GM21528 (cell line): ENCODE data around the gene BDKRB2.

Experiments
- ATAC-seq: cut with Tn5 transposase; IDR thresholded peaks from one replicate; pipeline ENCODE4 v1.9.1; 2021; ENCODE audit warnings: mild to moderate bottlenecking, moderate library complexity; ENCODE audit not compliant: unreplicated experiment, low FRiP score

Gene BDKRB2

DNA sequence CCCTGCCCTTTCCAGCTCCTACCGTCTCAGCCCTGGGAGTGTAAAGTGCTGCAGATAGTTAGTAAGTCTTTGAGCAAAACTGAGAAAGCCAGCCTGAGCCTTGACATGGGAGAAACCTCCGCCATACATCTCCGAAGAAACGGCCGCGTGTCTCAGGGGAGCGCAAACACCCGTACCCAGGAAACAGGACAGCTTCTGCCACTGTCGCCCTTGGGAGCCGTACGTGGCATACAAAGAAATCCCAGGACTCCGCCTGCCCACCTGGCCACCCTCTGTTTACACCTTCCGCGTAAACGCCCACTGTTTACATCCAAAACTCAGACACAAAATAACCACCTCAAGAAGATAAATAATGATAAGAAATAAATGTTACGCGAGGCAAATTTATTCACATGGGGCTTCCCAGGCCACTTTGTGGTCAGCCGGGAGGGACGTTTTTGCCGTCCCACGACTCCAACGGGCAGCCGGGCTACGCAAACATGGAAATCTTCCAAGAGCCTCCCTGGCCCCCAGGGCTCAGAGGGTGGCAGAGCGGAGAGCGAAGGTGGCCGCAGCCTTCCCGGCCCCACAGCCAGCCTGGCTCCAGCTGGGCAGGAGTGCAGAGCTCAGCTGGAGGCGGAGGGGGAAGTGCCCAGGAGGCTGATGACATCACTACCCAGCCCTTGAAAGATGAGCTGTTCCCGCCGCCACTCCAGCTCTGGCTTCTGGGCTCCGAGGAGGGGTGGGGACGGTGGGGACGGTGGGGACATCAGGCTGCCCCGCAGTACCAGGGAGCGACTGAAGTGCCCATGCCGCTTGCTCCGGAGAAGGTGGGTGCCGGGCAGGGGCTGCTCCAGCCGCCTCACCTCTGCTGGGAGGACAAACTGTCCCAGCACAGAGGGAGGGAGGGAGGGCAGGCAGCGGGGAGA, at the start of gene BDKRB2:
BDKRB2 (plus strand) TSS at position 689 of the 908 bp plus-strand sequence. CDS start 32,269 bp downstream, outside the sequence.
- no peak for ATAC-seq

DNA sequence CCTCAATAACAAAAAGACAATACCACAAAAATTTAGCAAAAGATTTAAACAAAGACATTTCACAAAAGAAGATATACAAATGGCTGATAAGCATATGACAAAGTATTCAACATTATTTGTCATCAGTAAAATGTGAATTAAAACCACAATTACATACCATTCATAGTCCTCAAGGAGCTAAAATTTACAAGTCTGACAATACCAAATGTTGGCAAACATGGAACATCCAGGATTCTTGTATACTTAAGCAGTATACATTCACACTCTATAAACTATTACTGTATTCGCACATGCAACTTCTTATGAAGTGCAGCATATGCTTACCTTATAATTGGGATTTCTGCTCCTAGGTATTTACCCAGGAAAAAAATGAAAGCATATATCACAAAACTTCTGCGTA, 49.7 kb upstream of the BDKRB2 start:
- ATAC-seq, result no peak

DNA sequence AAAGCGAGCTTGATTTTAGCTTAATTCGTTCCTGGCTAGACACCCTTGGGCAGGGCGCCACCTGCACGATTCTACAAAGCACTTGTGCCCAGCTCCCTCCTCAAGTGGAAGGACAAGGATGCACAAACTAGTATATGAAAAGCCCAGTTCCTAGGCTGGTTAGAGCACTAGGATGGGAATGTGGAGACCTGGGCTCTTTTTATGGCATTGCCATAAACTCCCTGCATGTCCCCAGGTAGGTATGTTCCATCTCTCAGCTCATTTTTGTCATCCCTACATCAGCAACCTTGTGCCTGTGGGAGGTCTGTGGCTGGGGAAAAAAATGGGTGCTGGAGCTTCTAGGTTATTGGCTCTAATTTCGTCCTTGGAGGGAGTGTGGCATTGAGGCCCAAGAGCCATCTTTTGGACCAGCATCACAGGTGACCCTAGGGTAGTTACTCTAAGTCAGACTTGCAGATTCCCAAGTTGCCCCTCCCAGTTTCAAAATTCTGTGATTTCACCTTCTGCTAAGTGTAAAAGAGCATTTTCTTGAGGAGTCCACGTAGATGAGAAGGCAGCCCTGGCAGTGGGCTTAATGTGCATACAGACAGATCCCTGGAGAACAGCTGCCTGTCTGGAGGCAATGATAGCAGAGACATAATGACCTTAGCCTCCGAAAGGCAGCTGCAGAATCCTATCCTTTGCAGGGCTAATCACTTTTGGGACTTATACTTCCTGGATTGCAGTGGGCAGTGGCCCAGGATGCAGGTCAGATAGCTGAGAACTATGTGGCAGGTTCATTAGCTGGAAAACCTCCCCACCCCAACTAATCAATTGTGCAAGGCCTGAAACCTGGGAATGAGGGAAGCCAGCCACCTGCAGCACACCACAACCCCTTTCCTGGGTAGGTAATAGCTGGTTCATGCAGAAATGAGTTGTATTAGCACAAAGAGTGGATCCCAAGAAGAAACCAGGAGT, 47.6 kb upstream of the BDKRB2 start:
- ATAC-seq, result no peak

DNA sequence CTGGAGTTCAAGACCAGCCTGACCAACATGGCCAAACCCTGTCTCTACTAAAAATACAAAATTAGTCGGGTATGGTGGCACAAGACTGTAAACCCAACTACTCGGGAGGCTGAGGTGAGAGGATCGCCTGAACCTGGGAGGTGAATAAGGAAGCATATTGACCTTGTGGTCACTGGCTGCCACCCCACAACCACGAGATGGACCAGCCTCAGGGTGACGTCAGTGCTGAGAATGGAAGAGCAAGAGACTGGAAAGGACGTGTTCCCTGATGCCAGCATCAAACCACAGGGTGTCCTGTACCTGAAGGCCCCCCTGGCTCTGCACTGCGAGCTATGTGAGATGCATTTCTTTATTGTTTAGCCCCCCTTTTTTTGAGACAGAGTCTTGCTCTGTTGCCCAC, 45.9 kb upstream of the BDKRB2 start:
- no peak for ATAC-seq

DNA sequence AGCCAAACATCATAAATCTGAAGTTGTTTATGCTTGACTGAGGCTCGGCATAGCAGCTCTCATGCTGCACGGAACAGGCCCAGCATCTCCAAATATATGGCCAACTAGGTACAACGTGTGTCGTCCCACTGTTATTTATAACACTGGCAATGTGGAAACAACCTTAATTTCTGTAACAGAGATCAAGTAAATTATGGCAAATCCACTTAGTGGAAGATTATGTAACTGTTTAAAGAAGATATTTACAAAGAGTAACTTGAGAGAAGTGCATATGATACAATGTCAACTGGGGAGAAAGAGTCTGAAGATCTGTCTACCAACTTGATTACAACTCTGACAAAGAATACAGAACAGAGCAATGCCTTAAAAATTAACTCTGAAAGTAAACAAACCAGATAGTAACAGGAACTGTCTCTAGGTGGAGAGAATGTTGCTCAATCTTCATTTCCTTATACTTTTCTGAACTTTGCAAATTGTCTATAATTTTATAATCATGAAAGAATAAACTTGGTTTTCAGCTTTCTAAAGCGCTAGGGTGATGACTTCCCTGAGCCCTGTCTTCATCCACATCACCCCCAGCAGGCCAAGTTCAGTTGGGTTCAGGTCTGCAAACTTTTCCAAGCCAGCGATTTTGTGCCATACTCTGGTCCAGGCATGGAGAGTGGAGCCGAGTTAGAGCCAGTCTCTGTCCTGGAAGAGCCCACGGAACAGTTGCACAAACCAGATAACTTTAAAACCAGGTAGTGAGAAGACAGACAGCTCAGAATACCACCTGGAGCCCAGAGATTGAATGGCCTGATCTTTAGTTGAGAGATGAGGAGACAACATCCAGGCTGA, 44.3 kb upstream of the BDKRB2 start:
- no peak for ATAC-seq

DNA sequence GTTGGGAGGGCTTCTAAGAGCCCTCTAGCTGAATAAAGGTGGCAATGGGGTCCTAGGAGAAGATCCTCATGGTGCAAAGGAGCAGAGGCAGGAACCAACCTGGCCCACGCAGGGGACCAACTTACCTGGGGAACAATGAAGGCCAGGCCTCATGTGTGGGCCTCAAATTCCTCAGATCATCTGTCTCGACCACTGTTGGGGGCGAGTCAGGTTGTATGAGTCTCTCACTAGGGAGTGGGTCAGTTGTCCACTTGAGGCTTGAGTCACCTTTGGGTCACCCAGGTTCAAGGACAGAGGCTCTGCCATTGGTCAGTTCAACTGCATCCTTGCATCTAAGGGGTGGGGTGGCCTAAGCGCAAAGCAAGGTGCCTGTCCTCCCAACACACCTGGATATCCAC, 43.7 kb upstream of the BDKRB2 start:
- ATAC-seq, result no peak

DNA sequence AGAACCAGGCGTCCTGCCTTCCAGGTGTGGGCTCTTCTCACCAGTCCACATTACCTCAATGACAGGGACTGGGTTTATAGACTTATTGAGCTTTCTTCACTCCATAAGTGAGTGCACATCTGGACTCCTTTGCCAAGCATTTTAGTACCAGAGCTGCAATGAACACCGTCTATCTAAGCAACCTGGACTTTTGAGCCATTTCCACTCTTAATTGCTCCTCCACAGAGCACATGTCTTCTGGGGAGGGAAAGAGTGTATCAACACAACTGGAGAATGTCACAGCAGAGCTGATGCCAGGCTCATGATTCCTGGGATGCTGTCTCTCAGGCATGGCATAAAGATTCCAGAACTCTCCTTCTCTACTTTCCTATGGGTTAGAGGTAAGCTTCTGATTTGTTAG, 43.0 kb upstream of the BDKRB2 start:
- no peak for ATAC-seq

DNA sequence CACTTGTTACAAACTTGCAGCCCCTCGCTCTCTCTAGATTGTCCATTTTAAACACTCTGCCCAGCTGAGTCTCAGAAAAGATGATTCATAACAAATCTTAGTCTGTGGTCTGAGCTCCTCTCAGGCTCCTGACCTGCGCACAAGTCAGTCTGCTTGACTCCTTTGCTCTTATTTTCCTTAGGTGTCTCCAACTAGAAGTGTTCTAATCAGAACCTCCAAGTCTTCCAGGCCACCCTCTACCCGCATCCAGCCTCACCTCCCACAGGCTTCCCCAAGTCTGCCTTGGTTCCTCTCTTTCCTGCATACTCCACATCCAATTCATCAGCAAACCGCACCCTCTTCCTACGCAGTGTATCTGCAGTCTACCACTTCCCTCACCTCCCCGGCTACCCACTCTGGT, 42.4 kb upstream of the BDKRB2 start:
- ATAC-seq, result no peak

DNA sequence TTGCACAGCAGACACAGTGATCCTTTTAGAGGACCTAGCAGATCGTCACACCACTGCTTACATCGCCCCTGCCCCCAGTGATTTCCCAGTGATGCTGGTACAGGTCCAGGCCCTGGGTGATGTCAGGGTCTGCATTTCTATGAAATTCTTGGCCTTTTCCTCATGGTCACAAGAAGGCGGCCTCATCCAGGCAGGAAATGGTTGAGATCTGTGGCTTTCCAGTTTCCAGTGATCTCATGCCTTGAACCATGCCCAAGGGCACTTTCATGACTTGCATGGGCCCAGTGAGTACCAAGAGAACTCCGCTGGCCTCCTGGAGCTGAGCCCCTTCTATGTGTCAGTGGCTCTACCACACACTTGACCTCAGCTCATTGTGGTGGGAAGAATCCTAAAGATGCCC, 41.9 kb upstream of the BDKRB2 start:
- ATAC-seq, result no peak

DNA sequence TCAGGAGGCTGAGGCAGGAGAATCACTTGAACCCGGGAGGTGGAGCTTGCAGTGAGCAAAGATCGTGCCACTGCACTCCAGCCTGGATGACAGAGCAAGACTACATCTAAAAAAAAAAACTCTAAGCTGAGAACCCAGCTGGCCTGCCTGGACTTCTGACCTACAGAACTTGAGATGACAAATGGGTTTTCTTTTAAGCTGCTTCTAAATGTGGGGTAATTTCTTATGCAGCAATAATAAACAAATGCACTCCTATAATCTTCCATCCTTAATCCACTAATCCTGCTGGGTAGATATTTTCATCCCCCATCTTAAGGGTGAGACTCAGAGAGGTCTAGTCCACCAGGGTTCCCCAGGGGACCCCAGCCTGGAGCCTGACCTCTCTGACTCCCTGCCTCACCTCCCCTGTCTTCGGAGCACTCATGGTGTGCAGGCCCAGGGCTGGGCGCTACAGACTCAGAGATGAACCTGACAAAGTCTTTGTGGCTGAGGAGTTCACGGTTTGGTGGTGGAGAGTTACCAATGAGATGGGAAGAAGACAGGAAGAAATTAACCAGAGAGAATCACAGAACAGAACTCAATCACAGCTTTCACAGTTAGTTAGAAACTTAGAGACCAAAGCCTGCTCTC, 39.7 kb upstream of the BDKRB2 start:
- no peak for ATAC-seq

DNA sequence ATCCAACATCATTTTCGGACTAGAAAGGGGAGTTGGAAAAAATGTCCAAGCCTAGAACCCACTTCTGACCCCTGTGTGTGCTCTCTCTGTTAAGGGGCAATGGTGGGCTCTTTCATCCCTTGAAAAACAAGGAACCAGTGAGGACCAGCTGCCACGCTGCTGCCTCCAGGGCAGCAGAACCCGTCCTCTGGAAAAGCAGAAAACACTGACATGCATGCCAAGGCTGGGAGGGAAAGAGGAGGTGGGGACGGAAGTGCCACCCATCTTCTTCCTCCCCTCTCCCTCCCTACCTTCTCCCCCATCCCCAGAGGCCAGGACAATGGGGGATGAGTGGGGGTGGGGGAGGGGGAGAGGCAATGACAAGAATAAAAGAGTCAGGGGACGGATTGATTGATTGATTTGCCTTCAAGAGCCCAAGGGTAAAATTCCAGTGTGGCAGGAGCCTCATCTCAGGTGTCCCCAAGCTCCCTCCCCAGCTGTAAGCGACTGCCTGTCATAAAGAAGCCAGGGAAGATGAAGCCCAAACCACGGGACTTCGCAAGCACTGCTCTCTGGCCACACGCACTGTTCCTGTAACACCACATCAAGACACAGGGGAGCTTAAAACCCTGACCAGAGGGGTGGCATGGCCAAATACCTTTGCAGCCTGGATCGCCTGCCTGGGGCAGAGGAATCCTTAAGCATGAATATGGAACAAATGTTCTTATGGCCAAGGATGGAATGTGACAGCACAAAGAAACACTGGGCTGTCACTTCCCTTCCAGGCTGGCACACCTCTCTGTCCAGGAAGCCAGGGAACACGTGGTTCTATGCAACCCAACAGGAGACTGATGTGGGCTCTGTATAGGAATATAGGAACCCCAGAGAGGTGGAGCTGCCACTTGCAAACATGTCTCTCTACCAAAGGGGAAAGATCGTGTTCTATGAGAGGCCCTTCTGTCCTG, 38.9 kb upstream of the BDKRB2 start:
- ATAC-seq, result no peak

DNA sequence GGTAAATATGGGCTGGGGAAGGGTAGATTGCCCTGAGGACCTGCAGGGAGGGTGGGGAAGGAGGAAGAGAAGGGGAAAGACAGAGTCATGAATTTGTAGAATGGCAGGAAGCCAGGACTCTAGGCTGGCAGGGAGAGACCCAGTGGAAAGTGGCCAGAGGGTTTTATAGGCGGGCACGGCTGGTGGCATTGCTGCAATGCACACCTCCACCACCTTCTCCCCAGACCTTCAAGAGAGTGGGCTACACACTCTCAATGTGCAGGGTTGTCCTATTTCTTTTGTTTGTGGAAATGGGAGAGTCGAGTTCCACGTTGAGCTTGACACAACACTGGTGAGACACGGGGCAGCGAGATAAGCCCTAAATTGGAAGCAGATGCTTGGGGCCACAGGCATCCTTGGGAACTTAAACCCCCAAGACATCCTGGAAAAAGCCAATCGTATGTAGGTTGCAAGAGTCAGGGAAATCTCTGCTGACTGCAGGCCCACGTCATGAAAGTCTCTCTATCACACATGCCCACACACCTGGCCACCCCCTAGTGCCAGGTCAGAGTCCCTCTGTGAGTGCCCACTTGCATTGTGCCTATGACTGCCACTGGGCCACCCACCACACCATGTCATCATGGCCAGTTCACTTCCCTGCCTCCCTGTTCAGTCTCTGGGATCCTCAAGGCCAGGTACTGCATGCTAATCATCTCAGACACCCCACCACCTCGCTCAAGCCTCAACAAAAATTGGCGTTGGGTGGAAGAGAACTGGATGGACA, 38.0 kb upstream of the BDKRB2 start:
- ATAC-seq, result no peak

DNA sequence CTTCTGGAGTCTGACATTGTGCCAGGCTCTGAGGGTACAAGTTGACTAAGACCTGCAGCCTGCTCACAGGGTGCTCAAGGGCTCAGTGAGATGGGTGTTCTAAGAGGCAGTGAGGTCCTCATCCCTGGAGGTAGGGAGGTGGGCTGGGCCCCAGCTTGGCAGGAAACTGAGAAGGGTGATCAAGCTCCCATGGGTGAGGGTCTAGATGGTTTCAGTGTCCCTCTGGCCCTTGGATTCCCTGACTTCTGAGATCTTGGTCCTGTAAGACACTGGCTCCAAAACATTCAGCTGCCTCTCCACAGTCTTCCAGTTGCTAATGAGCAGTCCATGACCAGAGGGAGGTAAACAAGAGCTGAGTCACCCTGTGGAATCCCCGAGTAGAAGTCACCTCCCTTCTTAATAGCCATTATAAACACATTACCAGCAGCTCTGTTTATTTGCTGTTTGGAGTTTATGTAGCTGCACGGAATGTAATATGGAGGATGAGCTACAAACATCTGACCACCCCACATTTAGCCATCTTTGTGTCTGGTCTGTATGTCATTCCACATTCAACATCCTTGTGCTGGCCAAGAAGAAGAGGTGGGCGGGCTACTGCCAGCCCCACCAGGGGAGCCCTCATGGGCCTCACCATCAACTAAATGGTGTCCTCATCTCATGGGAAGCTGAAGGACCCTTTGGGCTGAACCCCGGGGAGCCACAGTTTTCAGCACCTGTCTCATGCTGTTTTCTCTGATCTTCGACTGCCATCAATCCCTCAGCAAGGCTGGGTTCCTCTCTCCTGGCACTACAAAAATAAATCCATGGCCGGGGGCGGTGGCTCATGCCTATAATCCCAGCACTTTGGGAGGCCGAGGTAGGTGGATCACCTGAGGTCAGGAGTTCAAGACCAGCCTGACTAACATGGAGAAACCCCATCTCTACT, 37.2 kb upstream of the BDKRB2 start:
- ATAC-seq, result no peak

DNA sequence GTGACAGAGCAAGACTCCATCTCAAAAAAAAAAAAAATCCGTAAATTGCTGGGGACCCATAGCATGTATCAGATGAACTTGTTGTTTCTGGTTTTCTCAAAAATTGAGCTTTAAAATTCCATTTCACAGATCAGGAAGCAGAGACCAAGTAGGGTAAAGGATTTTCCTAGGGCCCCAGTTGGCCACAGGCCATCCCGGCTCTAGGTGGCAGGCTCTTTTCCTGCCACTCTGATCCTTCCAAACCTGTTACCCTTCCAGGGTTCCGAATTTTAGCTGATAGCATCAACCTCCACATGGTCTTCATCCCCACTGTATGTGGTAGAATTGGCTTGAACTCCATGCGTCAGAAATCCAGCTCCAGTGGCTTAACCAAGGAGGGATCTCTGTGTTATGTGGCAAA, 36.1 kb upstream of the BDKRB2 start:
- ATAC-seq, result no peak

DNA sequence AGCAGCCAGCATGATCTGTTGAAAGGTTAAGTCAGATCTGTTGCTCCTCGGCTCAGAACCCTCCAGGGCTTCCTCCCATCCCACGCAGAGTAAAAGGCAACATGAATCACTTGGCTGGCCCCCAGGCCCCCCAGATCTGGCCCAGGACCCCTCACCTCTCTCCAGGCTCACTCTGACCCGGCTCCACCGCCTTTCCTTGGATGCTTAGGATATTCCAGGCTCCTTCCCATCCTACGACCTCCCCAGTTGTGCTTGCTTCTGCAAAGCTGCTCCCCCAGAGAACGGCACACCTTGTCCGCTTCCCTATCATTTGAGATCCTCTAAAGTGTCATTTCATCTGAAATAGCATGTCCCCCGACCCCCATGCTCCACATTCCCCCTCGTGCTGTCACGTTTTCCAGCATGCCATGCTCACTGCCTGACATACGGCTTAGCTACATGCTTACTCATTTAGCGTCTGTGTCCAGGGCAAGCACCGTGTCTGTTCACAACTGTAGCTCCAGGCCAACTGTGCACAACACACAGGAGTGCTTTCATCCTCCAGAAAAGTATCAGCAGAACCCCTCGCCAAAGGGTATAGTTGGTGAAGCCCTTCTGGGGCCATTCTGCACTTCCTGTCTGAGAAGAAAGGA, 33.6 kb upstream of the BDKRB2 start:
- no peak for ATAC-seq

DNA sequence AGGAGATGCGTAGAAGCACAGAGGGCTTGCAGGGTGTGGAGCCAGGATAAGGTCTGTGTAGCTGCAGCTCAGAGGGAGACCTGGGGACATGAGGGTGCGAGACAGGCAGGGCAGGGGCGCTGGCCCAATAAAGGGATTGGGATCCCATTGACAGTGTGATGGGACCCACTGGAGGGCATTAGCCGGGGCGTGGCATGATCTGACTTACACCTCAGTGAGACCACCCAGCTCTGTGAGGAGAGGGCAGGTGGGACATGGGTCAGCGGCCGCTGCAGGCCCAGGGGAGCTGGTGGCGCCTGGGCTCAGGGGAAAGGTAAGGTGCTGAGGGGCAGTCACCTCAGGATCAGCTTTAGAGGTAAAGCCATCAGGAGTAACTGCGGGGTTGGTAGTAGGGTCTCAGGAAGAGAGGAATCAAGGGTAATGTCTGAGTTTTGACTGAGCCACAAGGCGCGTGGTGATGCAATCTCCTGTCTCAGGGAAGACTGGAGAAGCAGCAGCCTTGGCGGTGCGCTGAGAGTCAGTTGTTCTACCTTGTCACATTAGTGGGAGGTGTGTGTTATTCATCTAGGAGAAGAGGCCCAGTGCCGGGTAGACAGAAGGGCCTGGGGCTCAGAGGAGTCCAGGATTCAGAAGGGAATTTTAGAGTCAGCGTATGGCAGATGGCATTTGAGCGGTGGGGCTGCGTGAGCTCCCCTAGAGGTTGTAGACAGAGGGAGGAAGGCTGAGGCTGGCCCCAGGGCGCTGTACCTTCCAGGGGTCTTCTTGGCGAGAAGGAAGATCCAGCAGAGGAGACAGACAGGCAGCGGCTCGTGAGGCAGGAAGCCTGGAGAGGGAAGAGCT, 30.8 kb upstream of the BDKRB2 start:
- ATAC-seq, result no peak
